NCI-H2081 treated with DMSO at 0.1 percent for 48 hours (cell line): ENCODE measurements around the gene KSR2.

Experiments used
- DNase-seq: peaks from one replicate; lab custom pipeline; 2025; lab: John Stamatoyannopoulos, UW

Gene KSR2

DNA sequence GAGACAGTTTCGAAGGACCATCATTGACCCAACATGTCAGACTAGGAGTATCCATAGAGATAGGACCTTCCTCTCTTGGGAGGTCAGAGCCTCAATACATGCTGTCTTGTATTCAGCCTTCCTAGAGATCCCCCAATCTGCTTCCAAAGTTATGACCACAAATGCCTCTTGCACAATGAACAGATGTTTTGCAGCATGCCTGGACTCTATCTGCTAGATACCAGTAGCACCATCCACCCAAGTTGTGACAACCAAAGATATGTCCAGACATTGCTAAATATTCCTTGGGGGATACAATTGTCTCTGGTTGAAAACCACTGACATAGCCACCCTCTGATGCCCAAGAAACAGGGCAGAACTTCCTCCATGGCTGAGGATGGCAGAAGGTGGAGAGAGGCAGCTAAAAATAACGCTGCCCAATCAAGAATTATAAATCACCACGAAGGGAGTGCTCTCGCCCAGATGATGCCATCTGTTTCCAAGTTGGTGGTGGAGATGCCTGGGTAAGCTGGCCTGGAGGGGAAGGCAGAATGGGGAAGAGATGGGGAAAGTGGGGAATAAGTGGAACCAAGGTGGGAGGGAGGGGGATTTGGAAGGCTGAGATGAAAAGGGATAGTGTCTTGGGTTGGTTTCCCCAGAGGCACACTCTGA is 564.5 kb downstream of the KSR2 start:
- DNase-seq: no peak

DNA sequence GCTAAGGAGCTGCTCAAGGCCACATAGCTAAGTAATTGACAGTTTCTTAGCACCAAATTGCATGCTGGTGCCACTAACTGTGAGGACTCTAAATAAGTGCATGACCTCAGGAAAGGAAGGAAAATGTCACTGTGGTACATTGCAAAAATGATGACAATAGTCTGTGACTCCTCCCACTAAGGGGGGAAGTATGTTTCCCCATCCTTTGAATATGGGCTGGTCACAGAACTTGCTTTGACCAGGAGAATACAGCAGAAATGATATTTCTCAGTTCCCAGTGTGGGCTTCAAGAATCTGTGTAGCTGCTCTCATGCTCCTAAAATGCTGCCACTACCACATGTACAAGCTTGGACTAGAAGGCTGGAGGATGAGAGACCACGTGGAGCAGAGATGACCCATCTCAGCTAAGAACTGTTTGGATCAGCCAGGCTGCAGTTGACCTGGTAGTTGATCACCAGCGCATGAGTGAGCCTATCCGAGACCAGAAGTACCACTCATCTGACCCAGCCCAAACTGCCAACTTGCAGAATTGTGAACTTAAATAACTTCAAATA is 565.1 kb downstream of the KSR2 start:
- DNase-seq: no peak
